Measurements from ENCODE around the gene U2AF1L4.

The U2AF1L4 gene, protein sequence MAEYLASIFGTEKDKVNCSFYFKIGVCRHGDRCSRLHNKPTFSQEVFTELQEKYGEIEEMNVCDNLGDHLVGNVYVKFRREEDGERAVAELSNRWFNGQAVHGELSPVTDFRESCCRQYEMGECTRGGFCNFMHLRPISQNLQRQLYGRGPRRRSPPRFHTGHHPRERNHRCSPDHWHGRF

DNA sequence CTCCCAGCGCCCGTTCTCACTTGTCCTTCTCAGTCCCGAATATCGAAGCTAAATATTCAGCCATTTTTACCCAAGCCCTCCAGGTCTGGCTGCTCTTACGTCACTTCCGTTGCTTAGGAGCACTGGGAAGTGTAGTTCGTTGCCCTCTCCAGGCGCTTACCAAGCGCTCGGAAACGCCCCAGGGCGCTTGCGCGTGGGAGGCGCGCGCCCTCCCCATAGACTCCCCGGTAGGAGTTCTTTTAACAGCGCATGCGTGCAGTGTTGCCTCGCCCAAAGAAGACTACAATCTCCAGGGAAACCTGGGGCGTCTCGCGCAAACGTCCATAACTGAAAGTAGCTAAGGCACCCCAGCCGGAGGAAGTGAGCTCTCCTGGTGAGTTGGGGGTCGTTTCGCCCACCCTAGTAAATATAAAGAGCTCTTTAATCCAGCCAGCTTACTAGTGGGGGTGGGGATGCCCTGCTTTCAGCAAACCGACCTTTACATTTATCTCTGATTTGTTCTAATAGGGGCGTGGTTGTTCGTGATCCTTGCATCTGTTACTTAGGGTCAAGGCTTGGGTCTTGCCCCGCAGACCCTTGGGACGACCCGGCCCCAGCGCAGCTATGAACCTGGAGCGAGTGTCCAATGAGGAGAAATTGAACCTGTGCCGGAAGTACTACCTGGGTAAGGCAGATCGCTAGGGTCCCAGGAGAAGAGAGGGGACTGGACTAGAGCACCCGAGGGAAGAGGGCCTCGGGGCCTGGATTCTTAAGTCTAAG, at the start of gene U2AF1L4, which contains the start of gene PSENEN:
U2AF1L4 (minus strand) TSS at position 91 of the 759 bp plus-strand sequence; CDS start at position 64, 27 bp downstream.
PSENEN (plus strand) TSS at position 324 of the 759 bp plus-strand sequence; CDS start at position 604, 280 bp downstream.
- DNase-seq (ENCODE audit: low read depth): peak; percentile 76

DNA sequence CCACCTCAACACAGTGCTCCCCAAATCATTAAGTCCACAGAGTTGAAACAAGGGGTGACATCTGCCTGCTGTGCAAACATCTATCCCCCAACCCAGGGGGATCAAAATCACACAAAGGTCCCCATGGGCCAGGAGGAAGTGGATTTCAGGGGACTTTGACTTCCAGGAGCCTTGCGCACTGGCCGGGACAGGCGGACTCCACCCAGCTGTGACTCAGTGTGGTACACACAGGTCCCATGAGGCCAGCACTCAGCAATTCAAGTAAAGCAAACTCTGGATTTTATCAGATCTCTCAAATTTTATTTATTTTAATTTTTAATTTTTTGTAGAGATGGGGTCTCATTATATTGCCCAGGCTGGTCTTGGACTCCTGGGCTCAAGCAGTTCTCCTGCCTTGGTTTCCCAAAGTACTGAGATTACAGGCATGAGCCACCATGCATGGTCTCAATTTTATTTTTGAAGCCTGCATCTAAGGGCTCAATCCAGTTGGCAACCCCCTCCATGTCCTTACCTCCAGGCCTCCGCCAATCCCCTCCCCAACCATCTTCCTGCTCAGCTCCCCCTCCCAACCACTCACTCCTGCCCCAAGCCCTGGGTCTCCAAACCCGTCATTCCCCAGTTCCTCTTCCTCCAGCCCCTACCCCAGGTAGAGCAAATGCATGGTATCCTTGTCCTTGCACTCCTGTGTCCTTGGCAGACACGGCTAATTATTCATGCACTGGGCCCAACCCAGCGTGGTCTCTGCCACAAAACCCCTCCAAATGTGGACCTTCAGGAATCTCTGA, 48.4 kb upstream of the U2AF1L4 start:
- DNase-seq (ENCODE audit: low read depth): no peak

DNA sequence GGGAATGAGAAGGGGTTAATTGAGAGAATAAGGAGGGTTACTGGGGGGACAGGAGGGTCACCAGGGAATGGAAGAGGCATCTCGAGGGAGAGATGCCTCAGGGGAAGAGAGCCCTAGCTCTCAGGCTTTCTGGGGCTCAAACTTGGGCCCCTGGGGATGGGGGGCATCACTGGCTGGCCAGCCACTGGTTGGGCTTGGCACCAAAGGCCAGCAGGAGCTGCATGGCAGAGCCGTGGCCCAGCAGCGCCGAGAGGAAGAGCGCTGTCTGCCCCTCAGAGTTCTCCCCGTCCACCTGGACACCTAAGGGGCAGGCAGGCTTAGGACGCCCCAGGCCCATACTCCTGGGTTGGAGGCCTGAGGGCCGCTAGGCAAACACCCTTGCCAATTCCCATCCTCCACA, 47.7 kb upstream of the U2AF1L4 start:
- no peak for DNase-seq (ENCODE audit: low read depth)

DNA sequence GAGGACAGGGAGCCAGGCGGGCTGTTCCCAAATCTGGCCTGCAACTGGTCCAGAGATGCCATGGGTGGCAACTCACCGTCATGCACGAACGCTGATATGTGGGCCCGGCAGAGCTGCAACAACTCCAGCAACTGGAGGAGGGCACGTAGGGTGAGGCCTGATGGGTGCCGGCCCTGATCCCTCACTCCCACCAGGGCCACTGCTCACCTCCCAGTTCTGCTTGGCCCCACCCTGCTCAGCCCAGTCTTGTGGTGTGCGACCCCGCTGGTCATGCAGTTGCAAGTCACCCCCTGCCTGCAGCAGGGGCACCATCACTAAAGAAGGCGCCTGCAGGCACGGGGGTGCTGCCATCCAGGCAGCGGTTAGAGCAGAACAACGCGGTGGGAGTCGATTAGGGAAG, 47.1 kb upstream of the U2AF1L4 start:
- DNase-seq (ENCODE audit: low read depth): no peak

DNA sequence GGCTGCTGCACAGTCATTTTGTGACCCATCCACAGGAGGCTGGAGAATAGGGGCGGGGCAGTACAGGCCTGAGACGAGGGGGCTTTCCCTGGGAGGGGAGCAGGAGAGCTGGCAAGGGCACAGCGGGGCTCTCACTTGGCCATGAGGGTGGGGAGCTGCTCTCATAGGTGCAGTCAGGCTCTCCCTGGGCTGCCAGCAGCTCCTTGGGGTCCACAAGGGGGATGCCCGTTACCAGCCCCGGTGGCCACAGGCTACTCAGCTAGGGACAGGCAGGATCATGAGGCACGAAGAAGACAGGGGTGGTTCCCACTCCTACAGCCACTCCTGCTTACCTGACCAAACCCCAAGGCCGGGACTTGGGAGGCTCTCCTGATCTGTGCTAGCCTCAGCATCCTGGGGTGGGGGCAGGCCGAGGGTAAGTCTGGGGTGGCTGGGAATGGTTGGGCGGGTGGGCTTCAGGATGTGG, 46.6 kb upstream of the U2AF1L4 start:
- DNase-seq (ENCODE audit: low read depth): no peak

DNA sequence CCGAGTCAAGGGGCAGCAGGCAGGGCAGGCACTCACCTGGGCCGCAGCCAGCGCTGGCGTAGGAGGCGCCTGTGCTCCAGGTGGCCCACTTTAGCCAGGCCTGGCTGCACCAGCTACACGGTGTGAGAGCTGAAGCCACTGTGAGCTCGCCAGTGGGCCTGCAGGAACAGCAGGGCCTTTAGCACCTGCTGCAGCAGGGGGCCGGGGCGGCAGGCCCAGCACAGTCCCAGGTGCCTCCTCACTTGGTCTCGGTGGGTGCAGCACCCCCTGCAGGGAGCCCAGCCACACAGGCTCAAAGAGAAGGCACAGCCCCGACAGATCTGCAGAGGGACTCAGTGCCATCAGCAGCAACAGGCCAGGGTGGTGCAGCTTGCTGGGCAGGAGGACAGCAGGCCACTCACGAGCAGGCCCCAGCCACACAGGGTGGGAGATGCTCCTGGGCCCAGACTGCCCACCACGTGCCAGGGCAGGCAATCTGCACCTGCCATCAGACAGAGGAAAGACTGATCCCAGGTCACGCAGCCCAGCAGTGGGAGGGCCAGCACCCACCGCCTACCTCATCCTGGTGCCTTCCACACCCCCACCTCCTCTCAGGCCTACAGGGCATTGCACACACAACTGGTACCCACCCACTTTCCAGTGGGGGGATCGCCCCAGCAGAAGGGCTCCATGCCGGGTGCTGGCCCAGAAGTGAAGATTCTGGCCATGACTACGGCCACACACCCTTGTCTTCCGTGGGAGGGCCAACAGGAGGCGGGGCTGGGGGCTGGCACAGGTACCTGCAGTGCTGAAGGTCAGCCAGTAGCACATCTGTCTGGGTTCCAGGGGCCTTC, 46.0 kb upstream of the U2AF1L4 start:
- no peak for DNase-seq (ENCODE audit: low read depth)

DNA sequence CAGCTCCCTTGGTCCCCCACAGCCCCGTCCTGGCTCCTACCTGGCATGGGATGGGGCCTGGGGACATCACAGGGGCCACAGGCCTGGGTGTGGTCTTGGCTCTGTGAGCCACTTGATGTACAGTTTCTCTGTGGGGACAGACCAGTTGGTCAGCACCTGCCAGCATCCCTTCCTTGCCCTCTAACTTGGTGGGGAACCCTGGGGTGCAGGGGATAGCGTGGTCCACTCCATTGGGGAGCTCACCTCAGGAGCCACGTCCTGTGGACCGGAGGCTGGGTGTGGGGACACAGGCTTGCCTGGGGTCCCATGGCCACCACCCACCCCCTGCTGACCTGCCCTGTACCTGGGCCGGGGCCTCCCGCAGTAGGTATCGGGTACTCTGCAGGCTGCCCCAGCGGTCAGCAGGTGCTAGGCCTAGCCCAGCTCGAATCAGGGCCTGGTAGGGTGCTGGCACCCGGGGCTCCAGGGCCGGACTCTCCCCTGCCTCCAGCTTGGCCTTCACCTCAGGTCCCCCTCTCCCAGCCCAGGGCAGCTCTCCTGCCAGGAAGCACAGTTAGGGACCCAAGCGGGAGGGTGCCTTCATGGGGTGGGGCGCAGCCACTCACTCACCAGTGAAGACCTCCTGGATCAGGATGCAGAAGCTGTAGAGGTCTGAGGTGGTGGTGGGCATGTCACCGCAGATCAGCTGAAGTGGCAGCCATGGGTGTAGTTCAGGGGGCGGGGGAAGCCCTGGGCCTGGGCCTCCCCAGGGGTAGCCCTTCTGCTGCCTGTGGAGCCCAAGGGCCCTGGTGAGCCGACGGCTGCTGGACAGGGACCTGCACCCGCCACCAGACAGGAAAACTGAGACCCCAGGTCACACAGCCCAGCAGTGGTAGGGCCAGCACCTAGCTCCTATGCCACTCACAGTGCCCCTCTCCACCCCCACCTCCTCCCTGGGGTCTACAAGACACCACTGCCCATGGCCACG, 45.0 kb upstream of the U2AF1L4 start:
- DNase-seq (ENCODE audit: low read depth): no peak

DNA sequence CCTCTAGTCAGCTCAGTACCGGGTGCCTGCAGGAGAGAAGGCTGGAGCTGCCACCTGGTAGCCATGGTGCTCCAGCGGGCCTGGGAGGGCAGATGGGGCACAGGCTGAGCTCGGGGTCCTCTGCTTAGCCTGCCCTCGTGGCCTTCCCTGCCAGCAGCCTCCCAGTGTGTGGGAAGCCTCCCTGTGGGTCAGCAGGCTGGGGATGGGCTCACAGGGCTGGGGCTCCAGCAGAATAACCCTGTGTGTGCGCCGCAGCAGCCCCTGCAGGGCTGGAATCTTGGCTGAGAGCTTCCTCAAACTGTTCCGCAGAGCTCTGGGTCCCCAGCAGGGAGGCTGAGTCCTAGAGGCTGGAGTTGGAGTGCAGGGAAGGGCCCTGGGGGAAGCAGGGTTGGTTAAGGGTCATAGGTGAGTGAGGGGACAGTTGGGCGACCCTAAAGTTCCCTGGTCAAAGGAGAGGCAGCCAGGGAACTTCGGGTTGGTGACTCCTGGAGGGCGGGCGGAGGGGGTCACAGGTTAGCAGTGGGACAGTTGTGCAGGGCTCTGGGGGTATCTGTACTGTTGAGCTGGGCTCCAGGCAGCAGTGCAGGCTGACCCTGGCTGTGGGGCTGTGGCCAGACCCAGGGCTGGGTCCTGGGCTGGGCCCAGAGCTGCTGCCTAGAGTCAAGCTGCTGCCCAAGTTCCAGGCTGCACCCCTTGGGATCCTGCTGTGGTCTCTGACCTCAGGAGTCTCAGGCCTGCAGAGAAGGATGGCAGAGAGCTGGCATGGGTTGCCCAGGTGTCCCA, 44.2 kb upstream of the U2AF1L4 start:
- DNase-seq (ENCODE audit: low read depth): no peak

DNA sequence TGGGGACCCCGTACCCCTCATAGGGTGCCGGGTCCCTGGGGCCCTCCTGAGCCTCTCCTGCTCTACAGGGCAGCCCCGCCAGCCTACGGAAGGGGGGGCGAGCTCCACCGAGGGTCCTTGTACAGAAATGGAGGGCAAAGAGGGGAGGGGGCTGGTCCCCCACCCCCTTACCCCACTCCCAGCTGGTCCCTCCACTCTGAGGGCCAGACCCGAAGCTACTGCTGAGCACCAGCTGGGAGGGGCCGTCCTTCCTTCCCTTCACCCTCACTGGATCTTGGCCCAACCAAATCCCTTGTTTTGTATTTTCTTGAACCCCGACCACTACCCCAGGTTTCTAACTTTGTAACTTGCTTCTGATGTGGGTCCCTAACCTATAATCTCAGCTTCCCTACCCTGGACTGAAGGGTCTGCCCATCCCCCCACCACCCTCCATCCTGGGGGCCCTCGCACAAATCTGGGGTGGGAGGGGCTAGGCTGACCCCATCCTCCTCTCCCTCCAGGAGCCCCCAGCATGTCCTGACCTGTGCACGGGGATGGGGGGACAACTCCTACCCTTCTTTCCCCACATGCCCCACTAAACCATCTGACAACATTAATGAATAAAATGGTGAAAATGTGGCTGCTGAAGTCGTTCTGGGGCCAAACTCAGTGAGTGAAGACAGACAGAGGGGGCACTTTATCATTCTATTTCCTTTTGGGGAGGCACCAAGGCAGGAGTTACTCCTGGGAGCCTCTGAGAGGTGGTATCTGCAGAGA, 43.2 kb upstream of the U2AF1L4 start:
- DNase-seq (ENCODE audit: low read depth): no peak

DNA sequence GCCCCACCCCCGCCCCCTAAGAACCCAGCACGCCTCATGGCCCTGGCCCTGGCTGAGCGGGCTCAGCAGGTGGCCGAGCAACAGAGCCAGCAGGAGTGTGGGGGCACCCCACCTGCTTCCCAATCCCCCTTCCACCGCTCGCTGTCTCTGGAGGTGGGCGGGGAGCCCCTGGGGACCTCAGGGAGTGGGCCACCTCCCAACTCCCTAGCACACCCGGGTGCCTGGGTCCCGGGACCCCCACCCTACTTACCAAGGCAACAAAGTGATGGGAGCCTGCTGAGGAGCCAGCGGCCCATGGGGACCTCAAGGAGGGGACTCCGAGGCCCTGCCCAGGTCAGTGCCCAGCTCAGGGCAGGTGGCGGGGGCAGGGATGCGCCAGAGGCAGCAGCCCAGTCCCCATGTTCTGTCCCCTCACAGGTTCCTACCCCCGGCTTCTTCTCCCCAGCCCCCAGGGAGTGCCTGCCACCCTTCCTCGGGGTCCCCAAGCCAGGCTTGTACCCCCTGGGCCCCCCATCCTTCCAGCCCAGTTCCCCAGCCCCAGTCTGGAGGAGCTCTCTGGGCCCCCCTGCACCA, 42.1 kb upstream of the U2AF1L4 start:
- no peak for DNase-seq (ENCODE audit: low read depth)

DNA sequence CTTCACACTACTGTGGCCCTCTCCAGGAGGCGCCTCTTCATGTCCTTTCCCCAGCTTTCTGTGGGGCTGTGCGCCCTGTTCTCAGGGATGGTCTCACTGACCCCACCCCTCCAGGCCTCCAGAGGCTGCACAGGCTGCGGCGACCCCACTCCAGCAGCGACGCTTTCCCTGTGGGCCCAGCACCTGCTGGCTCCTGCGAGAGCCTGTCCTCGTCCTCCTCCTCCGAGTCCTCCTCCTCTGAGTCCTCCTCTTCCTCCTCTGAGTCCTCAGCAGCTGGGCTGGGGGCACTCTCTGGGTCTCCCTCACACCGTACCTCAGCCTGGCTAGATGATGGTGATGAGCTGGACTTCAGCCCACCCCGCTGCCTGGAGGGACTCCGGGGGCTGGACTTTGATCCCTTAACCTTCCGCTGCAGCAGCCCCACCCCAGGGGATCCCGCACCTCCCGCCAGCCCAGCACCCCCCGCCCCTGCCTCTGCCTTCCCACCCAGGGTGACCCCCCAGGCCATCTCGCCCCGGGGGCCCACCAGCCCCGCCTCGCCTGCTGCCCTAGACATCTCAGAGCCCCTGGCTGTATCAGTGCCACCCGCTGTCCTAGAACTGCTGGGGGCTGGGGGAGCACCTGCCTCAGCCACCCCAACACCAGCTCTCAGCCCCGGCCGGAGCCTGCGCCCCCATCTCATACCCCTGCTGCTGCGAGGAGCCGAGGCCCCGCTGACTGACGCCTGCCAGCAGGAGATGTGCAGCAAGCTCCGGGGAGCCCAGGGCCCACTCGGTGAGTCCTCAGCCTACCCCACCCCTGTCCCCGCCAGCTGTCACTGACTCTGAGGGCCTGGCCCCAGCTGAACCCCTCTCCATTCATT, 41.3 kb upstream of the U2AF1L4 start:
- DNase-seq (ENCODE audit: low read depth): no peak

DNA sequence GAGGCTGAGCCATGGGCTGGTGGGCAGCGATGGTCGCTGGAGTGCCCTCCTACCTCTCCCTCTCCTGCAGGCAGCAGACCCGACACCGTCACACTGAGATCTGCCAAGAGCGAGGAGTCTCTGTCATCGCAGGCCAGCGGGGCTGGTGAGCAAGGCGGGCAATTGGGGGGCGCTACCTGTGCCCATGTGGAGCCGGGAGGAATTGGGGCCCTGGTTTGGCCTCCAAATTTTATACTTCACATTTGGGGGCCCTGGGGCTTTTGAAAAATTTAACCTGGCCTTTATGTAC, 40.1 kb upstream of the U2AF1L4 start:
- no peak for DNase-seq (ENCODE audit: low read depth)

DNA sequence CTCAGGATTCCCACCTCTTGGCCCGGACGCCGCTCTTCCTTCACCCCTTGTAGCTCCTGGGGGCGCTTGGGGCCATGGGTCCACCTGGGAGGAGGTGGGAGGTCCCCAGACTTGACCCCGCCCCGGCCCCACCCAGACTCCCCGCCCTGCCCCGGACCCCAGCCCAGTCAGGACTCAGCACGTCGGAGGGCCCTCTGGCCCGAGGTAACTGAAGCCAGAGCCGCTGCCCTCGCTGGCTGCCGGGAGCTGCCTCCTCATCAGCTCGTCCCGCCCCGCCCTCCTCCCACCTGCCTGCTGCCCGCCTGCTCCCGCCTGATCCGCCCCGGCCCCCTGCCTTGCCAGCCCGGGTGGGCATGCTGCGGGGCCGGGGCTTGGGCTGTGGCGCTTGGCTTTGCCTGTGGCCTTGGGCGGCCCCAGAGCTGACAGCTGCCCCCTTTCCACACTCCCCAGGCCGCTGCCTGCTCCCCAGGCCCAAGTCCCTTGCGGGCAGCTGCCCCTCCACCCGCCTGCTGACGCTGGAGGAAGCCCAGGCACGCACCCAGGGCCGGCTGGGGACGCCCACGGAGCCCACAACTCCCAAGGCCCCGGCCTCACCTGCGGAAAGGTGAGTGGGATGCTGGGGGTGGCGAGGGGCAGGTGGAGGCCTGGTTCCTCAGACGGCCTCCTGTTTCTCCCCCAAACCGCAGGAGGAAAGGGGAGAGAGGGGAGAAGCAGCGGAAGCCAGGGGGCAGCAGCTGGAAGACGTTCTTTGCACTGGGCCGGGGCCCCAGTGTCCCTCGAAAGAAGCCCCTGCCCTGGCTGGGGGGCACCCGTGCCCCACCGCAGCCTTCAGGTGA, 39.5 kb upstream of the U2AF1L4 start:
- DNase-seq (ENCODE audit: low read depth): no peak

DNA sequence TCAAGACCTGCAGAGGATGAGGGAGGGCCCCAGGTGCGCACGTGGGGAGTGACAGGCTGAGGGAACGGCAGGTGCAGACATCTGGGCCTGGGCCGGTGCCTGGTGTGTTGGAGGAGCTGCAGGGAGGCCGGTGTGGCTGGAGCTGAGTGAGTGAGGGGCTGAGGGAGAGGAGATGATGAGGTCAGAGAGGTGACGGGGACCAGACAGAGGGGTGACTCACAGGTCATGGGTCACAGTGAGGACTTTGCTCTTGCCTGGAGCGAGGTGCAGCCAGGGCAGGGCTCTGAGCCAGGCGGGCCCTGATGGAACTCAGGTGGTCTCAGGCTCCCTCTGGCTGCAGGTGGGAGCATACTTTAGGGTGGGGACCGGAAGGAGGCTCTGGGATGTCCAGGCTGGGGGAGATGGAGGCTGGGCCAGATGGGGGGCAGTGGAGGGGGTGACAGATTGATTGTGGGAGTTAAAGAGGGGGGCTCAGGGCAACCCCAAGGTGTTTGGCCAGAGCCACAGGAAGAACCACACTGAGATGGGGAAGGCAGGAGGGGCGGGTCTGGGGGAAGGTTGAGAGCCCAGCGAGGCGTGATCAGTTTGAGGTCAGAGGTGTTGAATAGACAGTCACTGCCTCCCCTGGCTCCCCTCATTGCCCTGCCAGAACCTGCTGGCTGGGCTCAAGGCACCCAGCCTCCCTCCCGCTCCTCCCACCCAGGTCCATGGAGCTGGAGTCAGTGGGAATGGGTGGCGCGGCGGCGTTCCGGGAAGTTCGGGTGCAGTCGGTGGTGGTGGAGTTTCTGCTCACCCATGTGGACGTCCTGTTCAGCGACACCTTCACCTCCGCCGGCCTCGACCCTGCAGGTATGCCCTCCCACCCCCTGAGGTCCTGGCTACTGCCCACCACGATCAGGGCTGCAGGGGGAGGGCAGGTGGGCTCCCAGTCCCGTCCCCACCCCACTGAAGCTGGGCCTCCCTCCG, 38.5 kb upstream of the U2AF1L4 start:
- DNase-seq (ENCODE audit: low read depth): no peak

DNA sequence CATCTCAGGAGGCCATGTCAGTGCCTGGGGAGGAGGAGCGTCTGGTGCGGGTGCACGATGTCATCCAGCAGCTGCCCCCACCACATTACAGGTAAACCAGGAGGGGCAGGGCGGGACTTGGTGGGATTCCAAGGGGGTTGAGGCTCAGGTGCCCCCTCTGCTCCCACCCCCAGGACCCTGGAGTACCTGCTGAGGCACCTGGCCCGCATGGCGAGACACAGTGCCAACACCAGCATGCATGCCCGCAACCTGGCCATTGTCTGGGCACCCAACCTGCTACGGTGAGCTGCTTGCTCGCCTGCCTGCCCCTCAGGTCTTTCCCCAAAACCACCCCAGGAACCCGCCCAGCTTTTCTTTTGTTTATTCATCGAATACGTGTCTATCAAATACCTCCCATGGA, 37.4 kb upstream of the U2AF1L4 start:
- DNase-seq (ENCODE audit: low read depth): no peak

DNA sequence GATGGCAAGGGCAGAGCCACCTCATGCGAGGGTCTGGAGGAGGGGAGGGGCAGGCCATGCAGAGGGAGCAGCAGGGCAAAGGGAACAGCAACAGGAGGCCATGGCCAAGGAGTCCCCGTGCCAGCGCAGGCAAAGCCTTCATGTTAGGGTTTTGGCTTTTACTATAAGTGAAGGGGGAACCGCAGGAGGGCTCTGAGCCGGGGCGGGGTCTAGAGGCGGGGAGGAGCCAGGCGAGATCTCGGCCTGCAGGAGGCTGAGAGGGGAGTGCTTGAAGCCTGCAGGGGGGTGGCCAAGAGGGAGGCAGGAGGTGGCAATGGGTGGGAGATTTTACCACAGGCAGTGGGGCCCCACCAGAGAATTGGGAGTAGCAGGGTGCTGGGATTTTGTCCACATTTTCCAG, 36.4 kb upstream of the U2AF1L4 start:
- no peak for DNase-seq (ENCODE audit: low read depth)

All from stimulated activated CD8-positive, alpha-beta memory T cell treated with anti-CD3 and anti-CD28 coated beads, Interleukin-15, amount 100 ng/mL, for 24 hours (primary cell).